HG03039 (cell line): ENCODE measurements around the gene LARP1B.
"Not testable (repeated sequence)": the region's sequence is repeated elsewhere in the genome, so short reads cannot be mapped to it uniquely, and the experiment has no call there.

Experiments
- ATAC-seq: cut with Tn5 transposase; IDR thresholded peaks from one replicate; pipeline ENCODE4 v1.9.1; 2021; ENCODE audit warnings: mild to moderate bottlenecking, moderate library complexity; ENCODE audit not compliant: unreplicated experiment

Gene LARP1B

DNA sequence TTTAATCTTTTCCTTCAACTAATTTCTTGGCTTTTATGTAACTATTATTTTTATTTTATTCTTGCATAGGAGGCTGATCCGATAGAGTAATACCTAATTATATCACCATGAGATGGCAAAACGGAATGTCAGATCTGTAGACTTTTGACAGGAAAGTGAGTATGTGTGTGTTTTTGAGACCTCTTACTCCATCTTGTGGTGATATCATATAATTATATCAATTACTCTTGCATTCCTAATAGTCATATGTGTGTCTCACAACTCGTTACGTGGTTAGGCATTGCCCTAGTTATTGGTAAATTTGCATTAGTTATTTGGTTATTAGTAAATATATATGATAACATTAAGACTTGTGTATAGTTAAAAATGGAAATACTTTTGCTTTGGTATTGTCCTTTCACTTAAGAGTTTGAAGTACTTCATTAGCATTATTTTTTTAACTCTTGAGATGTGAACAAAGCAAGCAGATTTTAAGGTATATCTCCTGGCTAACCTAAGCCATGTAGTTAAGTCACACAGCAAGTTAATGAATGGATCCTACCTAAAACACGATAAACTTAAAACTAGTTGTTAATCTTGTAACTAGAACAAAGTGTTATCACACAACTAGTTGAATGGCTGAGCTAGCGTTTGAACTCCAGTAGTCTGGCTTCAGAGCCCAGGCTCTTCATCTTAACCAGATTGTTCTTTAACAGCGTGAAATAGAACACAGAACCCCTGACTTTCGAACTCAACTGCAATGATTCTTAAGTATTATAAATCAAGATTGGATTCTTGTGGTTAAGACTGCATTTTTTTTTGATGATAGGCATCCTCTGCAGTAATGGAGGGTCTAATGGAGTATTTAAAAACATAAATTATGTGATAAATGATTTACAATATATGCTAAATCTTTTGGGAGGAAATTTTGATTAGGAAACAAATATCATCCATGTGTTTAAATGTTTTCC, 159.4 kb downstream of the LARP1B start:
- no peak for ATAC-seq

DNA sequence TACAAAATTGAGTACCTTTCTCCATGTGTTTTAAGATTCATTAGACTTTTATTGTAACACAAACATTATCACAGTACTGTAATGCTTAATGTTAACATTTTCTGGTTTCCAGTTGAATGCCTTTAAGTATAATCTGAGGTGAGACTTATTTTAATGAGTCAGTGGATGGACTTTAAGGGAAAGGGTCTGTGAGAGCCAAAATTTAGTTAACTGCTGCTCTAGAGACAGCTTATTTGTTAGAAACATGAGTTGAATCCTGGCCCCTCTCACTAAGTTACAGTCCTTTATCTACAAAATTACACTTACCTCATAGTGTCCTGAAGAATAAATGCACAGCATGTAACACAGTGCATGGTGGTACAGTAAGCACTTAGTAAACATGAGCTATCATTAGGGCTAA, 160.5 kb downstream of the LARP1B start:
- no peak for ATAC-seq

DNA sequence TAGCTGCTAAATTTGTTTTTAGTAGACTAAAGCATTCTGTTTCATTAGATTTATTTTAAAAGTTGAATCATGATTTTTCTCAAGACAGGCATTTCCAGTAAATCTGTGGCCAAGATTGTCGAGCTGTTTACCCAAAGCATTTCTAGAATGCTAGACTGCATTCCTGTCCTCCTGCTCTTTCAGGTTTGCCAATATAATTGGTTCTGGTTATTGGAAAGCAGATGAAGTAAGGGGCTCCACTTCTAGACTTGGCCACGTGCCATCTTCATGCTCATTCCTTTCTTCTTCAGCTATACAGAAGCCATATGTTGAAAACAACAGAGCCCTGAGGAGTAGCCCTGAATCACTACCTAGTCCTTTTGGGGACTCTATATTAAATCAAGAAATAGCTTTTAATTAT, 164.0 kb downstream of the LARP1B start:
- ATAC-seq: no peak

DNA sequence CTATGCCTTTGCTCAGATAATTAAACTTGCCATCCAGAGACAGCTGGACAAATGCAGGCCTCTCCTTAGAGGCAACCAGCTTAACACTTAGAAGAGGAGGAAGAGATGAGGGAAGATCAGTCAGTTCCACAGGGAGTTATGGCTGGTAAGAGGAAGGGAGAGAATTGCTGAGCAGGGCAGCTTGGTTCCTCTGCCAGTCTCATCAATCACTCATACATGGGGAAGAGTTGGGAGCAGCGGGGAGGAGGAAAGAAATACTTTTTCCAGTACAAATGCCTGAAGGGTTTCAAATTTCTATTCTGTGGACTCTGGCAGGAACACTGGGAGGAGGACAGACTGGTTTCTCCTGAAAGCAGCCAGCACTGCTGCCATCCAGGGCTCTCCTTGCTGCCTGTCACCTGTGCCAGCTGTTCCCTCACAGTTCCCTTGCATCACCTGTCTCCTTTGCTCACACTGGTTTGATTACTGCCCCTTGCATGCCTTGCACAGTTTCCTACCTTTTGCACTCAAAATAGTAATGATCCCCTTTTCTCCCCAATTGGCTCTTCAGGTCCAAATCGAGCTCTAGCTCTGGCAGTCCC, 167.0 kb downstream of the LARP1B start:
- no peak for ATAC-seq

DNA sequence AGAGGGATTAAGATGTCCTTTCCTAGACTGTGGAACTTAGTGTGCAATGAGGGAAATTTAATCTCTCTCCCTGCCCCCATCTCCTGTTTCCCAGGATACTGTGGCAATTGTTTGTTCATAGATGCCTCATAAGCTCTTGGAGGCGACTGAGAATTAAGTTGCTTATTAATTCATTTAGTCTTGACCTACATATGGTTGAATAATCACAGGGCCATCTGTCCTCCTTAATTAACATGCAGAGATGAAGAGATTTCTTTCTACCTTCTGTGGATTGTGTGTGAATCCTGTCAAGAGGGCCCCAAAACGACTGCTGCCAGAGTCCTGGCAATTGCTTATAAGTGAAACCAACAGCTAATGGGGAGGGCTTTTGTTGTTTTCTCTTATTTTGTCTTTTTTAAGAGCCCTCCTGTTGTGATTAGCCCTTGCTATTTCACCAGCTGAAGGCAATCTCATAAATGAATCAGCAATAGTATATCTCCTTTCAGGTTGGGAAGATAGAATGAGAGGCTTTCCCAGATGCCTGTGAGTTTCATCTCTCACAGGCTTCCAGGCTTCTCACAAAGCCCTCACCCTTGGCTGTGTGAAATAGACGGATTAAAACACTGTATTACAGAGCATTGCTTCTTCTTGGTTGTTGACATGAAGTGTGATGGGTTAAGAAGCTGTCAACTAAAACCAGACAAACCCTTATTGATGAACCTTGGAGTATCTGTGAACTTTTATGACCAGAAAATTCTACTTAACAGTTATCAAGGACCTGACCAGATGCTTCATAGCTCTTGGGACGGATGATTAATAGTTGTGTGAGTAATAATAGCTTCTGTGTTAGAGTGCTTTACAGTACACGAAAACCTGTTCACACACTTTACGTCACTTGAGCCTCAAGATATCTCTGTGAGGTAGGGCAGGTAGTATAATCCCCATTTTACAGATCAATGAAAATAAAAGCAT, 168.0 kb downstream of the LARP1B start:
- no peak for ATAC-seq

DNA sequence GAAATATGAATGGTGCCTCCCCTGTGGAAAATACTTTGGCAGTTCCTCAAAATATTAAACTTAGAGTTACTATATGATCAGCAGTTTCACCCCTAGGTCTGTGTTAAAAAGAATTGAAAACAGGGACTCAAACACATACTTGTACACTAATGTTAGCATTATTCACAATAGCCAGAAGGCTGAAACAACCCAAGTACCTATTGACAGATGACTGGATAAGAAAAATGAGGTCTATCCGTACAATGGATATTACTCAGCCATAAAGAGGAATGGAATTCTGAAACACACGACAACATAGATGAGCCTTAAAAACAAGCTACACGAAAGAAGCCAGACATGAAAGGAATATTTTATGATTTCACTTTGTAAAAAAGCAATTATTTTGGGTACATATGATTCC, 171.6 kb downstream of the LARP1B start:
- ATAC-seq: no peak

DNA sequence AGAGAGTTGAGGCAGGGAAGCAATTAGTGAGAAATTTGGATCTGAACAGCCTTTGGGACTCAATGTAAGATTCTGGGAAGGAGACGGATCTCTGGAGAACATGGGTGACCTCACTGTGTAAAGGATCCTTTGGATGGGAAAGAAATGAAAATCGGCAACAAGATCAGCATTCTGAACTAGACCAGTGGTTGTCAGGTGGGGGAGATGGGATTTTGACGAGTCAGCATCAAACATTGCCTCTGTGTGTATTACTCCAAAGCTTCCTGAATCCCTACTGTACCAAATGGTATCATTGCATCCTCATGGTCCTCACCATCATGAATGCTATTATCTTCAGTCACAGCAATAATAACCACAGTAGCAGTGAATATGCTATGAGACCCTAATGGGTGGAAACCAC, 173.7 kb downstream of the LARP1B start:
- no peak for ATAC-seq

DNA sequence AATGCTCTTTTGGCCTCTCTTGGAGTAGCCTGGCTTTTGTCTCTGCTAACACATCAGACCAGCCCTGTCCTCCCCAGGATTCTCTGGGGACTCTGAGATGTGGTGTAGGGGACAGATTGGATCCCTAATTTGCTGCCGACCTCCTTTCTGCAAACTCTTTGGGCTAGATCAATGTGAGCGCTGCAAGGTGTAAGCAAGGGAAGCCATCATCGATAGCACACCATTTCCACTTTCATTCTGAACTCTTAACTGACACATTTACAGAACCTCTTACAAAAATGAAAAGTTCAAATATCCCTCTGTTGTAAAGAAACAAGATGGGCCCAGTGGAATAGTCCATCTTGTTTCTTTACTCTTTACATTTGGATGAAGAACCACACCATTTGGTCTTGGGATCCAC, 179.9 kb downstream of the LARP1B start:
- ATAC-seq: no peak

DNA sequence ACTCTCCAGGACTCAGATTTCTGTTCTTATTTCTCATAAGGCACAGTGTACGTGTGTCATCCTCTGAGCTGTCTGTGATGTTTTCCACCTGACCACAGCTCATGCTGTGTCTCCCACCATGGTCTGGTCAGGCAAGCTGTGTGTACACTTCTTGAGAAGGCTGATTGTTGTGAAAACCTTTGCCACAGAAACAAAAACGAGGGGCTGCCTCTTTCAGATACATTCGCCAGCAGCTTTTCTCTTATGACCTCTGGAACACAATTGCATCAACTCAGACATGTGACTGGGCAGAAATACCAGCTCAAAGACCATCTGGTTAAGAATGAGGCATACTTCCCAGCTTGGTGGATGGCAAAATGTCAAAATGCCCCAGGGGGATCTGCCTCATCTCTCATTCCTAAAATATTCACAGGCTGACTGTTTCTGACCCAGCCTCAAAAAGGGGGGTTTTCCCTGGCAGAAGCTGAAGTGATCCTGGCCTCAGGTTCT, 180.4 kb downstream of the LARP1B start:
- ATAC-seq: no peak

DNA sequence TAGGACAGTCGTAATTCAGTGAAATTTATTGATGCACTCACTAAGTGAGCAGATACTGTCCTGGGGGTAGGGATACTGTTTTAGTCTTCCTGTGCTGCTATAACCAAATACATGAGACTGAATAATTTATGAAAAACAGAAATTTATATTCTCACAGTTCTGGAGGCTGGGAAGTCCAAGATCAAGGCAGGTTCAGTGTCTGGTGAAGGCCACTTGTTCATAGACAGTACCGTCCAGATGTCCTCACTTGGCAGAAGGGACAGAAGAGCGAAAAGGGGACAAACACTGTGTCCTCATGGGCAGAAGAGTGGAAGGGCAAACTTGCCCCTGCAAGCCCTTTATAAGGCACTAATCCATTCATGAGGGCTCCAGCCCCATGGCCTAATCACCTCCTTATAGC, 180.9 kb downstream of the LARP1B start:
- ATAC-seq: no peak

DNA sequence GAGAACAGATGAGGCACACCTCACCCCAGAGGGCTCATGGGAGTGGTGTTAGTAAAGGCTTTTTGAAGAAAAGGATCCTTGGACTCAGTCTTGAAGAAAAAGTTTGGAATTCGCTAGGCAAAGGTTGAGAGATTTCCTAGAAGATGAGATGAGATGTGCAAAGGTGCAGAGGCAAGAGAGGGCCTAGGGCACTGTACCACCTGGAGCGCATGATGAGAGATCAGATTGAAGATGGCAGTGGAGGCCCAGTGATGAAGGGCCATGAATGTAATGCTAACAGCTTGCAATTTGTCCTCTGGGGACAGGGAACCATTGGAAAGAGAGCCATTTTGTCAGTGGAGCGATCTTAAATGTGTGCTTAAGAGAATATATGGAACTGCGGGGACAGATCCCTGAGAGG, 181.5 kb downstream of the LARP1B start:
- no peak for ATAC-seq

DNA sequence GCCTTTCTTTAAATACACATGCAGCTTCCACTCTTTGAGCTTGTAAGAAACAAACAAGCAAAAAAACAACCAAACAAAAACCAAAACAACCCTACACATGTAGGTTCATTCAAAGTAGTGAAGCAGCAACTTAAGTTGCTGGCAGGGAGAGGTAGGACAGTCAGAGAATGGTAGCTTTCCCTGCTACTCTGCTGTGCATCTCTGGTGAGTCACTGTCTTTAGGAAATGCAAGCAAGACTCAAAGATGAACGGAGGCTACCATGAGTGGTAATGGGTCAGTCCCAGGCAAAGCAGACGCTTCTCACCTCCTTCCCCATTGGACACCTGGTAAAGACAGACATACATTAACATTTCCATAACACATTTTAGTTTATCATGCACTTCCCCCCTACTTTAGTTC, 183.3 kb downstream of the LARP1B start:
- ATAC-seq: no peak

DNA sequence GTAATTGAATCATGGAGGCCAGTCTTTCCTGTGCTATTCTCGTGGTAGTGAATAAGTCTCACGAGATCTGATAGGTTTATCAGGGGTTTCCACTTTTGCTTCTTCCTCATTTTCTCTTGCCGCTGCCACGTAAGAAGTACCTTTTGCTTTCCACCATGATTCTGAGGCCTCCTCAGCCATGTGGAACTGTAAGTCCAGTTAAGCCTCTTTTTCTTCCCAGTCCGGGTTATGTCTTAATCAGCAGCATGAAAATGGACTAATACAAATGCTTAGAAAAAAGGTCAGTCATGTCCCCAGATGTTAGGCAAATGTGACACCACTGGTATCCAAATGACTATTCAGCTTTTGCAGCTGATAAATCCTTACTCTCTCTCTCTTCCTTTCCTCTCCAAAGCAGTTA, 184.3 kb downstream of the LARP1B start:
- not testable (repeated sequence) for ATAC-seq

DNA sequence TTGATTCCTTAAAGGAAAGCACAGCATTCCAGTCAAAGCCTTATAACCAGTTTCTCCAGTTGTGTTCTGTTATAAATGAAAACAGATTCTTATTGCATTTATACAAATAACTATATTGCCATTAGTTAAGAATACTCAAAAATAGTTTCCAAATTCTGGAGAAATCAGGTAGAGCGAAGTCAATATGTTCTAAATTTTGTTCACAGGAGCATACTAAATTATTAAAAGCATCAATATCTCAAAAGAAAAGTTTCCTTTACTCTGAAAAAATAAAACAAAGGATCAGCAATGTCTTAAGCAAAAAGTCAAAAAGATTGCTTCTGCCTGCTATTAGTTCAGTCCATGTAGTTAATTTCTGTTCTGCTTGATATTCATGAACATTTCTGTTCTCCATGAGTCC, 186.8 kb downstream of the LARP1B start:
- no peak for ATAC-seq

DNA sequence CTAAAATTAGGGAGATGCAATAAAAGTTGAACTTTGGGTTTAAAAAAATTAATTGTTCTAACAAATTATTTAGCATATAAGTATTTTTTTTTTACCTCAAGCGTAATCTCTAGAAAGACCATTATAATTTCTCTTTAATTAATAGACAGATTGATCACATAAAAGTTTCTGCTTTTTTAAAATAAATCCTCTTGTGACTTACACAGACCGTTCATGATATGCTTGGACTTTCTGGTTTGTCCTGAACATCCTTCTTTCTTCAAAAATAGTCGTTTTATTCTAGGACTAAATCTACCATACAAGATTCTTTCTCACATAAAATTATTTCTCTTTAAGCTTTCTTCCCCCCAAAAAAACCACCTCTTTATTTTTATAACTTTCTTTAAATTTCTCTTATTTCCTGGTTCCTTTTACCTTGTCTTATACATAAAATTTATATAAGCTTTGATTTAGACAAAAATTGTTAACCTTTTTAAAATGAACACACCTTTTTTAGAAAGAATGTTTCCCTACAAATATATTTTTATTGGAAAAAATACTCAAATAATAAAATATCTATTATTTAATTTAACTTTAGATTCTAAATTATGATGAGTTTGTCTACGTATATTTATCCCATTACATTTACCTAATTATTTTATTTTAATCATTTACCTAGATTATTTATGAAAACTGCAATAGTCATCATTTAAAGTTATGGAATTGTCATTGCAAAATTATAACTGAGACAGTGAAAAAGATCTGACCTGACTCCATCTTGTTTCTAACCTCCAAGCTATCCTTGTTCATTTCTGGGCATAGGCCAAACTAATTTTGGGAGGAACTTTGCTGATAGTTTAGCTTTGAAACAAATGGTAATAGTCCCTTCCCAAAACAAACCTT, 188.9 kb downstream of the LARP1B start:
- no peak for ATAC-seq

DNA sequence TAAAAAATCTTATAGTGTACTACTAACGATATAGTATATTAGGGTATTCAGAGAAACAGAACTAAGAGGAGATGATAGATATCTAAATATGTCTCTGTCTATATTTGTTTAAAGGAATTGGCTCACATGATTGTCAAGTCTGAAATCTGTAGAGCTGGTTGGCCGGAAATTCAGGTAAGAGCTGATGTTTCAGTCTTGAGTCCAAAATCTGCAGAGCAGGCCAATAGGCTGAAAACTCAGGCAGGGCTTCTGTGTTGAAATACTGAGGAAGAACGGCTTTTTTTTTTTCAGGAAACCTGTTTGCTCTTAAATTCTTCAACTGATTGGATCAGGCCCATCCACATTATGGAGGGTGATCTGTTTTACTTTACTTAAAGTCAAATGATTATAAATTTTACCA, 194.8 kb downstream of the LARP1B start:
- ATAC-seq: no peak

DNA sequence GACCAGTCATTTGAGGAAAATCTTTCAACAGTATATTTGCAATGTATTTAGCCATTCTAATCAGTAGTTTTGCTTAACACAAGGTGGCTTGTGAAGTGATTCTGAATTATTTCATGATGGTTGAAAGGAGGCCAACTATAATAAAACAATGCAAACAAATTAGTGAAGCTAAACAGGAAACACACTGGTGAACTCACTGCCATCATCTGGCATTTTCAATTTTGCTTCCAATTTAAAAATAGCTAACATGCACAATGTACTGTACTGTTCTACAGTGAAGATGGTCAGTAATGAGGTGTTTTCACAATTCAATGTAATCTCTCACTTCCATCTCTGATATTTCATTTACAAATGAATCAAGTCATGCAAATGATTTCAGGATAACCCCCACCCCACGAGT, 195.4 kb downstream of the LARP1B start:
- ATAC-seq: no peak

DNA sequence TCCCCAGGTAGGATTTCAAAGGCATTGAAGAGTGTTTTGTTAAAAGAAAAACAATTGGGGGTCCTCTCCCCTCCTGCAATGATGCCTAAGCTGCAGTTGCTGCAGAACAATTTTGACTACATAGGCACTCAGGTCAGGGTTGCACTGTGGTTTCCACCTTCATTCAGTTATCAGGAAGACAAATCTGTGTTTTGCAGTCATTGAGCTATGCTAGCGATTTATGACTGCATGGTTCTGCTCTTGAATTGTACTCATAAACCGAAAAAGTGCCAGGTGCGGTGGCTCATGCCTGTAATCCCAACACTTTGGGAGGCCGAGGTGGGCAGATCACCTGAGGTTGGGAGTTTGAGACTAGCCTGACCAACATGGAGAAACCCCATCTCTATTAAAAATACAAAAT, 197.1 kb downstream of the LARP1B start:
- not testable (repeated sequence) for ATAC-seq

DNA sequence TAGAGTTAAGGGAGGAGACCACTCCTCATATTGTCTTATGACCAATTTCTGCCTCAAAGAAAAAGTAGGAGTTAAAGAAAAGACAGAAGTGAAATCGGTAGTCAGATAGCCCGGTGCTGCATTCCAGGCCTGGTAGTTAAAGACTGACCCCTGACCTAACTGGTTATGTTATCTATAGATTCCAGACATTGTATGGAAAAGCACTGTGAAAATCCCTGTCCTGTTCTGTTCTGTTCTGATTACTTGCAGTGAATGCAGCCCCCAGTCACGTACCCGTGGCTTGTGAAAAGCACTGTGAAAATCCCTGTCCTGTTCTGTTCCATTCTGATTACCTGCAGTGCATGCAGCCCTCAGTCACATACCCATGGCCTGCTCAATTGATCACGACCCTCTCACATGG, 198.8 kb downstream of the LARP1B start:
- ATAC-seq: not testable (repeated sequence)
